WTC11 (cell line): ENCODE results near the gene PHLDA3. TPM values are rescaled to one million over a fixed set of nuclear protein-coding genes. Genes with fewer than 3 reads are reported as not detected.

Experiments
- ATAC-seq: fragments of 200-7000 bp; cut with Tn5 transposase; 2 replicates; pipeline ENCODE4 v1.10.0; 2021; ENCODE audit warnings: mild to moderate bottlenecking, moderate library complexity
- CTCF ChIA-PET: fragments of 300-600 bp; sonication (Branson Sonifier 250); formaldehyde crosslinking; loops from one replicate; lab custom pipeline; 2021; ENCODE audit warnings: antibody characterized with exemption; lab: Charles Lee
- POLR2A ChIA-PET: fragments of 350-600 bp; sonication (Branson Sonifier 250); formaldehyde crosslinking; loops from one replicate; lab custom pipeline; 2021; ENCODE audit warnings: antibody characterized with exemption; lab: Charles Lee
- DNase-seq: peaks from one replicate; pipeline ENCODE4 v3.0.0; 2021; ENCODE audit warnings: low spot score
- H3K27ac Mint-ChIP-seq: 2 replicates; pipeline ENCODE4 v1.8.0; 2021; ENCODE audit warnings: mixed read lengths
- H3K27me3 Mint-ChIP-seq: 2 replicates; pipeline ENCODE4 v1.8.0; 2021; ENCODE audit warnings: low read depth, mild to moderate bottlenecking, moderate library complexity, mixed read lengths
- H3K36me3 Mint-ChIP-seq: 2 replicates; pipeline ENCODE4 v1.8.0; 2021; ENCODE audit warnings: mixed read lengths
- H3K4me1 Mint-ChIP-seq: 2 replicates; pipeline ENCODE4 v1.8.0; 2022; ENCODE audit warnings: mixed read lengths
- H3K4me3 Mint-ChIP-seq: 2 replicates; pipeline ENCODE4 v1.8.0; 2021; ENCODE audit warnings: mild to moderate bottlenecking, moderate library complexity, mixed read lengths
- H3K9me3 Mint-ChIP-seq: 2 replicates; pipeline ENCODE4 v1.8.0; 2021; ENCODE audit warnings: mixed read lengths
- CBFB ChIP-seq: sonication (generic); formaldehyde crosslinking; IDR thresholded peaks from 2 replicates; pipeline ENCODE4 v1.8.1; 2022; ENCODE audit warnings: mild to moderate bottlenecking, low read depth, missing genetic modification reagents
- ESRRA ChIP-seq: sonication (generic); formaldehyde crosslinking; IDR thresholded peaks from 2 replicates; pipeline ENCODE4 v1.8.1; 2022; ENCODE audit warnings: mild to moderate bottlenecking, missing genetic modification reagents, borderline replicate concordance
- ETV6 ChIP-seq: sonication (generic); formaldehyde crosslinking; IDR thresholded peaks from 2 replicates; pipeline ENCODE4 v1.8.1; 2022; ENCODE audit warnings: mild to moderate bottlenecking, missing genetic modification reagents
- FOXK1 ChIP-seq: sonication (generic); formaldehyde crosslinking; IDR thresholded peaks from 2 replicates; pipeline ENCODE4 v1.8.0; 2022; ENCODE audit warnings: mild to moderate bottlenecking, moderate library complexity, missing genetic modification reagents
- GABPB1 ChIP-seq: sonication (generic); formaldehyde crosslinking; IDR thresholded peaks from 2 replicates; pipeline ENCODE4 v1.8.1; 2023; ENCODE audit warnings: mild to moderate bottlenecking, missing genetic modification reagents
- JUN ChIP-seq: sonication (generic); formaldehyde crosslinking; IDR thresholded peaks from 2 replicates; pipeline ENCODE4 v1.8.0; 2023; ENCODE audit warnings: mild to moderate bottlenecking, missing genetic modification reagents
- NR1H2 ChIP-seq: sonication (generic); formaldehyde crosslinking; IDR thresholded peaks from 2 replicates; pipeline ENCODE4 v1.9.0; 2021; ENCODE audit warnings: mild to moderate bottlenecking, moderate library complexity, missing genetic modification reagents
- SOX15 ChIP-seq: fragments of 250-450 bp; sonication (Bioruptor Pico); IDR thresholded peaks from 2 replicates; pipeline ENCODE4 v1.9.0; 2021; ENCODE audit warnings: mild to moderate bottlenecking
- ZBTB21 ChIP-seq: sonication (generic); formaldehyde crosslinking; IDR thresholded peaks from 2 replicates; pipeline ENCODE4 v1.8.1; 2023; ENCODE audit warnings: mild to moderate bottlenecking, missing genetic modification reagents, borderline replicate concordance
- ZNF219 ChIP-seq: sonication (generic); formaldehyde crosslinking; IDR thresholded peaks from 2 replicates; pipeline ENCODE4 v1.8.0; 2023; ENCODE audit warnings: missing genetic modification reagents, mild to moderate bottlenecking, borderline replicate concordance
- ZNF232 ChIP-seq: sonication (generic); formaldehyde crosslinking; IDR thresholded peaks from 2 replicates; pipeline ENCODE4 v1.8.0; 2022; ENCODE audit warnings: mild to moderate bottlenecking, missing genetic modification reagents
- ZNF671 ChIP-seq: fragments of 250-450 bp; sonication (Bioruptor Pico); IDR thresholded peaks from 2 replicates; pipeline ENCODE4 v1.8.0; 2021; ENCODE audit warnings: mild to moderate bottlenecking
- total RNA-seq: library from RNA; stranded (reverse); gene quantifications from 3 replicates; pipeline ENCODE4 v1.2.3, GENCODE V29; 2021
- TF ChIP-seq, protein P1 (sequence below): fragments of 250-450 bp; sonication (Bioruptor Pico); IDR thresholded peaks from 2 replicates; pipeline ENCODE4 v2.1.2; 2022; ENCODE audit warnings: mild to moderate bottlenecking, moderate library complexity
- TF ChIP-seq, protein P2 (sequence below): sonication (generic); formaldehyde crosslinking; IDR thresholded peaks from 2 replicates; pipeline ENCODE4 v1.8.1; 2022; ENCODE audit warnings: mild to moderate bottlenecking, moderate library complexity, missing genetic modification reagents
- TF ChIP-seq, protein P3 (sequence below): sonication (generic); formaldehyde crosslinking; IDR thresholded peaks from 2 replicates; pipeline ENCODE4 v1.8.1; 2023; ENCODE audit warnings: mild to moderate bottlenecking, missing genetic modification reagents, borderline replicate concordance
- TF ChIP-seq, protein P4 (sequence below): fragments of 250-450 bp; sonication (Bioruptor Pico); IDR thresholded peaks from 2 replicates; pipeline ENCODE4 v1.8.0; 2021; ENCODE audit warnings: mild to moderate bottlenecking

PHLDA3 gene
- total RNA-seq, 1 experiment from 2014 or later, result 95.1 TPM

DNA sequence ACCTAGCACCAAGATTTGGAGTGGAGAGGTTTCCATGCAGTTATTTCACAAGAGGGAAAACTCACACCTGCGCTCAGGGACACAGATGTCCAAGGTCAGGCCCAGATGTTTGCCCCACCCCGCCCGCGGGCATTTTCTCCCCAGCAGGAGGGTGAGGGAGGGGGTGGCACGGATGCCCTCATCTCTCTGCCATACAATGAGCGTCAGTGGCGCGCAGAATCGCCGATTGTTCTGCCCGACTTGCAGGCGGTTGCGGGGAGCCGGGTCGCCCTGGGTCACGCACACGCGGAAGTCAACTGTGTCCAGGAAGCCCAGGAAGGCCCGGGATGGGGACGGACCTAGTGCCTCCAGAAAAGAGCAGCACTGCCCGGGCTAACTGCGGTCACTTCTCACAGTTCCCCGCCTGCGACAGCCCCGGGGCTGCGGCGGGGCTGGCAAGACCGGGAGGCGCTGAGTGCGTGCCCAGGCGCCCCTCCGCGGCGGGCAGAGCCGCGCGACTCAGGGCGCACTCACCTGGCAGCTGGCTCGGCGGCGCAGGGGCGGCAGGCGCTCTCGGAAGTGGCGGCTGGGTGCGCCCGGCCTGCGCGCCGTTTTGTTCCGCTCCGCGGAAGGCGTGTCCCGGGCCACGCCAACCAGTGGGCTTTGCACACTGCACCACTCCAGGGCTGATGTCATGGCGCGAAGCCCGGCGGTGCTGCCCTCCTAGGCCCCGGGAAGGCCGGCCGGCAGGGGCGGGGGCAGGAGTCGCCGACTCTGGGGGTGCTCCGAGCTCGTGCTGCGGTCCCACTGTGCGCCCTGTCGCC, 37.8 kb upstream of the PHLDA3 start, which contains the start of gene CSRP1 (continued):
- TF ChIP-seq, protein P1, sequence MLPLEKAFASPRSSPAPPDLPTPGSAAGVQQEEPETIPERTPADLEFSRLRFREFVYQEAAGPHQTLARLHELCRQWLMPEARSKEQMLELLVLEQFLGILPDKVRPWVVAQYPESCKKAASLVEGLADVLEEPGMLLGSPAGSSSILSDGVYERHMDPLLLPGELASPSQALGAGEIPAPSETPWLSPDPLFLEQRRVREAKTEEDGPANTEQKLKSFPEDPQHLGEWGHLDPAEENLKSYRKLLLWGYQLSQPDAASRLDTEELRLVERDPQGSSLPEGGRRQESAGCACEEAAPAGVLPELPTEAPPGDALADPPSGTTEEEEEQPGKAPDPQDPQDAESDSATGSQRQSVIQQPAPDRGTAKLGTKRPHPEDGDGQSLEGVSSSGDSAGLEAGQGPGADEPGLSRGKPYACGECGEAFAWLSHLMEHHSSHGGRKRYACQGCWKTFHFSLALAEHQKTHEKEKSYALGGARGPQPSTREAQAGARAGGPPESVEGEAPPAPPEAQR, result no peak

DNA sequence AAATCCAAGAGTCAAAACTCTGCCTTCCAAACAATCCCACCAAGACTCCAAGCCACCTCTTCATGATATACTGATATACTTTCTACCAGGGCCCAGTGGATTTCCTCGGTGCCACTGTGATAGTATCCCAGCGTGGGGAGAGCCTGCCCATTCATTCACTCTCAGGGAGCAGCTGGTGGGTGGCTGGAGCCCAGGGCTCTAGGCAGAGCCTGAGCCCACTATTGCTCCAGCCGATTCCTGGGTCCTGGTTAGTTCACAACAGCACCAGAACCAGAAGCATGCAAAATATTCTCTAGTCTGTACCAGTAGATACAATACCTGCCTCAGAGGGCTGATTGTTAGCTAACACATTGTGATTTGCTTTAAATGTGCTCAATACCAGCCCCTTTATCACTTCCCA, 37.1 kb upstream of the PHLDA3 start:
- Mint-ChIP-seq H3K4me1 (peaks cover 48% of the 10 kb centered on the region), H3K27me3 (peaks cover 39% of the 10 kb centered on the region), H3K27ac (no peak overlapping the region), H3K36me3 (no peaks in the 10 kb centered on the region), H3K9me3 (no peaks in the 10 kb centered on the region), H3K4me3 (peak overlapping the region; percentile 67)
- ChIA-PET POLR2A (interaction anchor here (0.6 to 2.0 kb wide), 2 partner anchors 24 to 310 kb away, joined by 3 to 11 read pairs; no protein-coding TSS in a partner anchor), CTCF (interaction anchor here (0.8 to 5.6 kb wide), 10 partner anchors 11 to 287 kb away, joined by 3 to 63 read pairs (median 6); no protein-coding TSS in a partner anchor)
- no peak for TF ChIP-seq ZNF232 (CRISPR knock-in tag)
- TF ChIP-seq, protein P2, sequence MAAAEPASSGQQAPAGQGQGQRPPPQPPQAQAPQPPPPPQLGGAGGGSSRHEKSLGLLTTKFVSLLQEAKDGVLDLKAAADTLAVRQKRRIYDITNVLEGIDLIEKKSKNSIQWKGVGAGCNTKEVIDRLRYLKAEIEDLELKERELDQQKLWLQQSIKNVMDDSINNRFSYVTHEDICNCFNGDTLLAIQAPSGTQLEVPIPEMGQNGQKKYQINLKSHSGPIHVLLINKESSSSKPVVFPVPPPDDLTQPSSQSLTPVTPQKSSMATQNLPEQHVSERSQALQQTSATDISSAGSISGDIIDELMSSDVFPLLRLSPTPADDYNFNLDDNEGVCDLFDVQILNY (CRISPR knock-in tag), result 0 out of 2 replicates have a peak, but pooled peaks have one; percentile 2
- DNase-seq (no peak), ATAC-seq (no peak)

DNA sequence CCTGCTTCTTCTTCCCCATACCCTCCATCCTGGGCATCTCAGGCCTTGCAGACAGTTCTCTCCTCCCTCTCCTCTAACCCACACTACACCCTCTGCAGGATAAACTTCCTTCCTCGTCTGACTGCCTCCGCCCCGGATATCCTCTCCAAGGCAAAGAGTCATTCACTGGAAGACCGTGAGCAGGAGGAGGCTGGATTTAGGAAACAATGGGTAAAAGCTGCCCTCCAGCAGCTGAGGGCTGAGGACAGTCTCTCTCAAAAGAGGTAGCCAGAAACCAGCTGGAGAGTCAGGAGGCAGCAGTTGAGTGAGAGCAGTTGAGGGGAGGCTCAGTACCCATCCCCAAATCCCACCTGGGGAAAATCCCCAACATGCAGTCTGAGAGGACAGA, 36.5 kb upstream of the PHLDA3 start:
- Mint-ChIP-seq H3K9me3 (no peaks in the 10 kb centered on the region), H3K4me3 (peak overlapping the region; percentile 67; the same call in 1 of the 2 replicates), H3K27ac (peak overlapping the region; percentile 96), H3K36me3 (no peaks in the 10 kb centered on the region), H3K4me1 (peaks cover 54% of the 10 kb centered on the region), H3K27me3 (peaks cover 39% of the 10 kb centered on the region)
- TF ChIP-seq SOX15, result no peak
- peak; percentile 21; the same call in 1 of the 2 replicates for TF ChIP-seq ETV6 (CRISPR knock-in tag)
- DNase-seq (no peak), ATAC-seq (peak; percentile 56)
- ChIA-PET CTCF (interaction anchor here (0.8 to 5.6 kb wide), 9 partner anchors 10 to 287 kb away, joined by 3 to 63 read pairs (median 4); no protein-coding TSS in a partner anchor), POLR2A (interaction anchor here (0.6 to 2.0 kb wide), 3 partner anchors 24 to 311 kb away, joined by 3 to 11 read pairs (median 3); no protein-coding TSS in a partner anchor)

DNA sequence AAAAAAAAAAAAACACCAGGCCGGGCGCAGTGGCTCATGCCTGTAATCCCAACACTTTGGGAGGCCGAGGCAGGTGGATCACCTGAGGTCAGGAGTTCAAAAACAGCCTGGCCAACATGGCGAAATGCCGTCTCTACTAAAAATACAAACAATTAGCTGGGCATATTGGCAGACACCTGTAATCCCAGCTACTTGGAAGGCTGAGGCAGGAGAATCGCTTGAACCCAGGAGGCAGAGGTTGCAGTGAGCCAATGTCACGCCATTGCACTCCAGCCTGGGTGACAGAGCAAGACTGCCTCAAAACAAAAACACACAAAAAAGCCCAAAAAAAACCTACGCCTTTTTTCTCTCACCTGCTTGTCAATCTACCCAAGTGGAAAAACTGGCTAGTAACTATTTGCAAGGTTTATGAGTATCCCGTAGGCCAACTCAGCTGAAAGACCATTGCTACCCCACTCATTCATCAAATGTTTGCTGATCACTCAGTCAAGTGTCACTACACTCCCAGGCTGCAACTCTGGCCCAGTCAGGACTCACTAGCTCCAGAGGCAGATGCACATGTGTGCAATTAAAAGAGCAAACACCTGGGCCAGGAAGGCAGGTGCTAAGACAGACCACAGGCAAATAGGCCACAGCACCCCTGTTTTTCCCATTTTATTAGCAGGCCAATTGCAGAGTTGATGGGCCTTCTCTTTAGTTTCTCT, 36.0 kb upstream of the PHLDA3 start:
- Mint-ChIP-seq H3K9me3 (no peaks in the 10 kb centered on the region), H3K4me3 (no peak overlapping the region), H3K36me3 (no peaks in the 10 kb centered on the region), H3K27ac (peak overlapping the region; percentile 96), H3K27me3 (peaks cover 39% of the 10 kb centered on the region), H3K4me1 (peaks cover 60% of the 10 kb centered on the region)
- ChIA-PET CTCF (interaction anchor here (1.0 to 11.6 kb wide), 10 partner anchors 8 to 288 kb away, joined by 3 to 276 read pairs (median 6); partner anchors contain the start of gene PHLDA3), POLR2A (interaction anchor here (1.3 to 2.0 kb wide), 2 partner anchors 23 to 26 kb away, joined by 3 to 11 read pairs; no protein-coding TSS in a partner anchor)
- ATAC-seq (no peak), DNase-seq (no peak)
- TF ChIP-seq GABPB1 (CRISPR knock-in tag) (no peak), JUN (no peak), NR1H2 (CRISPR knock-in tag) (no peak), ZNF671 (no peak), ZNF219 (CRISPR knock-in tag) (no peak), FOXK1 (no peak), ZBTB21 (no peak), CBFB (CRISPR knock-in tag) (no peak), ESRRA (CRISPR knock-in tag) (no peak)
- TF ChIP-seq, protein P3, sequence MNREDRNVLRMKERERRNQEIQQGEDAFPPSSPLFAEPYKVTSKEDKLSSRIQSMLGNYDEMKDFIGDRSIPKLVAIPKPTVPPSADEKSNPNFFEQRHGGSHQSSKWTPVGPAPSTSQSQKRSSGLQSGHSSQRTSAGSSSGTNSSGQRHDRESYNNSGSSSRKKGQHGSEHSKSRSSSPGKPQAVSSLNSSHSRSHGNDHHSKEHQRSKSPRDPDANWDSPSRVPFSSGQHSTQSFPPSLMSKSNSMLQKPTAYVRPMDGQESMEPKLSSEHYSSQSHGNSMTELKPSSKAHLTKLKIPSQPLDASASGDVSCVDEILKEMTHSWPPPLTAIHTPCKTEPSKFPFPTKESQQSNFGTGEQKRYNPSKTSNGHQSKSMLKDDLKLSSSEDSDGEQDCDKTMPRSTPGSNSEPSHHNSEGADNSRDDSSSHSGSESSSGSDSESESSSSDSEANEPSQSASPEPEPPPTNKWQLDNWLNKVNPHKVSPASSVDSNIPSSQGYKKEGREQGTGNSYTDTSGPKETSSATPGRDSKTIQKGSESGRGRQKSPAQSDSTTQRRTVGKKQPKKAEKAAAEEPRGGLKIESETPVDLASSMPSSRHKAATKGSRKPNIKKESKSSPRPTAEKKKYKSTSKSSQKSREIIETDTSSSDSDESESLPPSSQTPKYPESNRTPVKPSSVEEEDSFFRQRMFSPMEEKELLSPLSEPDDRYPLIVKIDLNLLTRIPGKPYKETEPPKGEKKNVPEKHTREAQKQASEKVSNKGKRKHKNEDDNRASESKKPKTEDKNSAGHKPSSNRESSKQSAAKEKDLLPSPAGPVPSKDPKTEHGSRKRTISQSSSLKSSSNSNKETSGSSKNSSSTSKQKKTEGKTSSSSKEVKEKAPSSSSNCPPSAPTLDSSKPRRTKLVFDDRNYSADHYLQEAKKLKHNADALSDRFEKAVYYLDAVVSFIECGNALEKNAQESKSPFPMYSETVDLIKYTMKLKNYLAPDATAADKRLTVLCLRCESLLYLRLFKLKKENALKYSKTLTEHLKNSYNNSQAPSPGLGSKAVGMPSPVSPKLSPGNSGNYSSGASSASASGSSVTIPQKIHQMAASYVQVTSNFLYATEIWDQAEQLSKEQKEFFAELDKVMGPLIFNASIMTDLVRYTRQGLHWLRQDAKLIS (CRISPR knock-in tag), result no peak
- TF ChIP-seq, protein P1, result no peak
- TF ChIP-seq, protein P4, sequence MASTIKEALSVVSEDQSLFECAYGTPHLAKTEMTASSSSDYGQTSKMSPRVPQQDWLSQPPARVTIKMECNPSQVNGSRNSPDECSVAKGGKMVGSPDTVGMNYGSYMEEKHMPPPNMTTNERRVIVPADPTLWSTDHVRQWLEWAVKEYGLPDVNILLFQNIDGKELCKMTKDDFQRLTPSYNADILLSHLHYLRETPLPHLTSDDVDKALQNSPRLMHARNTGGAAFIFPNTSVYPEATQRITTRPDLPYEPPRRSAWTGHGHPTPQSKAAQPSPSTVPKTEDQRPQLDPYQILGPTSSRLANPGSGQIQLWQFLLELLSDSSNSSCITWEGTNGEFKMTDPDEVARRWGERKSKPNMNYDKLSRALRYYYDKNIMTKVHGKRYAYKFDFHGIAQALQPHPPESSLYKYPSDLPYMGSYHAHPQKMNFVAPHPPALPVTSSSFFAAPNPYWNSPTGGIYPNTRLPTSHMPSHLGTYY (CRISPR knock-in tag), result no peak
